Epithelial cell of prostate (primary cell): Measurements from ENCODE around the gene RANBP9.
A peak's percentile ranks its signal among the peaks of the same experiment; 100 is the strongest.

Source experiments
- DNase-seq: peaks from one replicate; pipeline ENCODE4 v3.0.0-alpha.2; 2011; ENCODE audit warnings: low read depth, low spot score
- H3K27ac ChIP-seq: fragments of 450-650 bp; 2 replicates; pipeline ENCODE4 v1.5.1; 2017; ENCODE audit warnings: mild to moderate bottlenecking

Gene RANBP9

GRCh38 chr6:13711733-13712598, at the start of gene RANBP9:
Gene RANBP9 (minus strand): TSS chr6:13711835. CDS start chr6:13711505, 330 bp downstream.
- no peak for DNase-seq
- peak within 1 kb of the TSS; percentile 93 for H3K27ac ChIP-seq

- H3K27ac ChIP-seq, result peak overlapping the region; percentile 91
- DNase-seq, result no peak
Measured at GRCh38 chr6:13760307-13761304, 49.0 kb upstream of the RANBP9 start.

- DNase-seq, result no peak
Measured at GRCh38 chr6:13759025-13759424, 47.4 kb upstream of the RANBP9 start.

GRCh38 chr6:13754644-13755043, 43.0 kb upstream of the RANBP9 start:
- no peak overlapping the region for H3K27ac ChIP-seq
- DNase-seq, result no peak

More at GRCh38 chr6:13759025-13759424, 47.4 kb upstream of the RANBP9 start:
- H3K27ac ChIP-seq, result no peak overlapping the region

- H3K27ac ChIP-seq, result no peak overlapping the region
- DNase-seq, result no peak
Measured at GRCh38 chr6:13743736-13744127, 32.1 kb upstream of the RANBP9 start.

- DNase-seq, result no peak
Measured at GRCh38 chr6:13742961-13743735, 31.5 kb upstream of the RANBP9 start.

GRCh38 chr6:13741365-13741764, 29.7 kb upstream of the RANBP9 start:
- no peak for DNase-seq
- no peak overlapping the region for H3K27ac ChIP-seq

More at GRCh38 chr6:13742961-13743735, 31.5 kb upstream of the RANBP9 start:
- H3K27ac ChIP-seq, result no peak overlapping the region

- no peak overlapping the region for H3K27ac ChIP-seq
Measured at GRCh38 chr6:13735031-13735430, 23.4 kb upstream of the RANBP9 start.

GRCh38 chr6:13733178-13733887, 21.7 kb upstream of the RANBP9 start:
- no peak for DNase-seq

More at GRCh38 chr6:13735031-13735430, 23.4 kb upstream of the RANBP9 start:
- no peak for DNase-seq

GRCh38 chr6:13730704-13731103, 19.1 kb upstream of the RANBP9 start:
- no peak overlapping the region for H3K27ac ChIP-seq
- DNase-seq, result no peak

More at GRCh38 chr6:13733178-13733887, 21.7 kb upstream of the RANBP9 start:
- H3K27ac ChIP-seq, result no peak overlapping the region

- no peak for DNase-seq
- peak overlapping the region; percentile 73 for H3K27ac ChIP-seq
Measured at GRCh38 chr6:13729891-13730290, 18.3 kb upstream of the RANBP9 start.

- H3K27ac ChIP-seq, result peak overlapping the region; percentile 95
- peak; percentile 94 for DNase-seq
Measured at GRCh38 chr6:13725570-13725969, 13.9 kb upstream of the RANBP9 start.

GRCh38 chr6:13725052-13725451, 13.4 kb upstream of the RANBP9 start:
- peak overlapping the region; percentile 95 for H3K27ac ChIP-seq
- DNase-seq, result no peak

- DNase-seq, result peak; percentile 60
- H3K27ac ChIP-seq, result peak overlapping the region; percentile 95
Measured at GRCh38 chr6:13724182-13724581, 12.5 kb upstream of the RANBP9 start.

- H3K27ac ChIP-seq, result no peak overlapping the region
- DNase-seq, result no peak
Measured at GRCh38 chr6:13722880-13723279, 11.2 kb upstream of the RANBP9 start.

- H3K27ac ChIP-seq, result no peak overlapping the region
- no peak for DNase-seq
Measured at GRCh38 chr6:13718123-13718458, 6.5 kb upstream of the RANBP9 start.

- no peak for DNase-seq
- H3K27ac ChIP-seq, result no peak overlapping the region
Measured at GRCh38 chr6:13716955-13717295, 5.3 kb upstream of the RANBP9 start.

GRCh38 chr6:13716225-13716954, 4.8 kb upstream of the RANBP9 start:
- peak overlapping the region; percentile 32 for H3K27ac ChIP-seq
- no peak for DNase-seq

- DNase-seq, result no peak
- H3K27ac ChIP-seq, result peak overlapping the region; percentile 32
Measured at GRCh38 chr6:13715444-13715883, 3.8 kb upstream of the RANBP9 start.
